Measurements from ENCODE around the gene PLA2G12A. TPM values are rescaled to one million over a fixed set of nuclear protein-coding genes. Genes with fewer than 3 reads are reported as not detected.

PLA2G12A gene
- total and polyA plus RNA-seq, 2 of the 8 experiments (the other 6 are each of a cell fraction or from before 2014, with no cell fraction given), result 26.6 to 47.2 TPM

- TF ChIP-seq FOSL1 (IDR thresholded peaks at IDR 0.05; ENCODE audit: insufficient read depth, low read depth, low read length) (no peak), CHD1 (IDR thresholded peaks at IDR 0.05; ENCODE audit: low read depth, low read length) (no peak), POU5F1 (IDR thresholded peaks at IDR 0.05; ENCODE audit: low read depth, low read length) (no peak), KDM4A (IDR thresholded peaks at IDR 0.05; ENCODE audit: low read depth, low read length, severe bottlenecking) (no peak), CHD7 (IDR thresholded peaks at IDR 0.05; ENCODE audit: insufficient replicate concordance, low read length) (no peak), CBX8 (IDR thresholded peaks at IDR 0.05; ENCODE audit: borderline replicate concordance, low read depth, low read length) (no peak), ATF3 (IDR thresholded peaks at IDR 0.05; ENCODE audit: insufficient read depth, low read depth, low read length) (no peak), SP1 (IDR thresholded peaks at IDR 0.05; ENCODE audit: low read depth, low read length) (no peak), CBX5 (IDR thresholded peaks at IDR 0.05; ENCODE audit: low read depth, low read length) (no peak)
Observed at GRCh38 chr4:109699553-109700225, 30.2 kb downstream of the PLA2G12A start (continued).
